Measurements from ENCODE around the gene ARMC8.

Gene ARMC8

DNA sequence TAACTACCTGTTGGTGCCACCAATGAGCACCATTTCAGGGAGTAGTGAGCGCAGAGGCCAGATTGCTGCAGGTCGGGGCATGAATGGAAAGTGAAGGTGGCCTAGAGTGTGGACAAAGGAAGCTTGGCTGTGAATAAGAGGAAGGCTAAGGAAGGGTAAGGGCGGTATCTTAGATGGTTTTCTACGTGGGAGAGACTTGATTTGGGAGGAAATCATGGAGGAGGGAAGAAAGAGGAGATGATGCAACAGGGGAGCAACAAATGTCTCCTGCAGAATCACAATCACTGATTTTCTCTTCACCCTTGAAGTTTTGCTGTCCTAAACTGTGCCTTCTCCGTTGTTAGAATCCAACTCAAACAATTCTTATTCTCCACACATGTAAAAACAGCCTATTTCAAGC is 120.8 kb downstream of the ARMC8 start:
- DNase-seq (ENCODE audit: low read depth in 2 of 2), result no peak

GRCh38 chr3:138308783-138309182 is 121.7 kb downstream of the ARMC8 start:
- no peak for DNase-seq (ENCODE audit: low read depth in 2 of 2)

DNA sequence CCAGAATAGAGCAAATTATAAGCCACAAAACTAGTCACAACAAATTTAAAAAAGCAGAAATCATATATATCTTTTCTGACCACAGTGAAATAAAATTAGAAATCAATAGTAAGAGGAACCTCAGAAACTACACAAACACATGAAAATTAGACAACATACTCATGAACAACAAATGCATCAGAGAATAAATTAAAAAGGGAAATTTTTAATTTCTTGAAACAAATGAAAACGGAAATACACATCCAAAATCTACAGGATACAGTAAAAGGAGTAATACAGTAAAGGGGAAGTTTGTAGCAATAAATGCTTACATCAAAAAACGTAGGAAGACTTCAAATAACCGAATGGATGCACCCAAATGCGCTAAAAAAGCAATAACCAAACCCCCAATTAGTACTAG is 123.4 kb downstream of the ARMC8 start:
- no peak for DNase-seq (ENCODE audit: low read depth in 2 of 2)

GRCh38 chr3:138314751-138315150 is 127.7 kb downstream of the ARMC8 start:
- DNase-seq (ENCODE audit: low read depth in 2 of 2), result no peak

GRCh38 chr3:138317687-138318086 is 130.6 kb downstream of the ARMC8 start:
- DNase-seq (ENCODE audit: low read depth in 2 of 2), result no peak

GRCh38 chr3:138323971-138324370 is 136.9 kb downstream of the ARMC8 start:
- no peak for DNase-seq (ENCODE audit: low read depth in 2 of 2)

- no peak for DNase-seq (ENCODE audit: low read depth in 2 of 2)
These were observed 138.9 kb downstream of the ARMC8 start for GRCh38 chr3:138325990-138326389.

GRCh38 chr3:138326866-138327595 is 139.9 kb downstream of the ARMC8 start:
- no peak for DNase-seq (ENCODE audit: low read depth in 2 of 2)

DNA sequence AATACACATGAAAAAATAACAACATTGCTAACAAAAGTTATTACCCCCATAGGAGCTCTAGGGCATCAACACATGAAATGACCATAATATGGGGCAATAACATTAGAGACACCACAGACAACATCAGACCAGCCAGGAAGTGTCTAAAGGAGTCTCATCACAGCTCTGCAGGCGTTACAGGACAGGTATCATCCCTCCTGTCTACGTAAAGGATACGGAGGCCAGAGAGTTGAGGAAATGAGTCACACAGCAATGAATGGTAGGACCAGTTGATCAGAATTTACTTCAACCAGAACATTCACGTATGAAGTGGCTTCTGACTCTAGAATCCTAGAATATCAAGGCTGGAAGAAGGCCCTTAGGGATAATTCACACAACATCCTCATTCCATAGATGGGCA is 140.7 kb downstream of the ARMC8 start:
- no peak for DNase-seq (ENCODE audit: low read depth in 2 of 2)

- no peak for DNase-seq (ENCODE audit: low read depth in 2 of 2)
These were observed 141.2 kb downstream of the ARMC8 start for GRCh38 chr3:138328341-138328740.

- peak; percentile 76 to 88 for DNase-seq (ENCODE audit: low read depth in 2 of 2)
These were observed 142.3 kb downstream of the ARMC8 start, which contains the start of gene NME9 for GRCh38 chr3:138329127-138329983. Gene NME9, minus strand, starts transcription at chr3:138329851. Its CDS starts 516 bp downstream, at chr3:138329335.

DNA sequence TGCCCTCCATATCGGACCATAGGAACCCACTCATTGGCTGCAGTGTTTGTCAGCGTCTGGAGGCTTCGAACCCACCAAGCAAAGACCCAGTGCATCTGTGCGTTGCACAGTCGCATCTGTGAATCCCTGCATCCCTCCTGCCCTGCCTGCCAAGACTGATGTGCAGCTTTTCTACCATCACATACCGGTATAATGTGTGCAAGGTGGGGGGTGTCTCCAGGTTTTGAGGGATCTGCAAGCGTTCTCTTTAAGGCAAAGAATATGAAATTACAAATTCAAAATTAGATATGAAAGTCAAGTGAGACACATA is 142.8 kb downstream of the ARMC8 start:
- no peak for DNase-seq (ENCODE audit: low read depth in 2 of 2)

- no peak for DNase-seq (ENCODE audit: low read depth in 2 of 2)
These were observed 144.2 kb downstream of the ARMC8 start for GRCh38 chr3:138331143-138331894.

DNA sequence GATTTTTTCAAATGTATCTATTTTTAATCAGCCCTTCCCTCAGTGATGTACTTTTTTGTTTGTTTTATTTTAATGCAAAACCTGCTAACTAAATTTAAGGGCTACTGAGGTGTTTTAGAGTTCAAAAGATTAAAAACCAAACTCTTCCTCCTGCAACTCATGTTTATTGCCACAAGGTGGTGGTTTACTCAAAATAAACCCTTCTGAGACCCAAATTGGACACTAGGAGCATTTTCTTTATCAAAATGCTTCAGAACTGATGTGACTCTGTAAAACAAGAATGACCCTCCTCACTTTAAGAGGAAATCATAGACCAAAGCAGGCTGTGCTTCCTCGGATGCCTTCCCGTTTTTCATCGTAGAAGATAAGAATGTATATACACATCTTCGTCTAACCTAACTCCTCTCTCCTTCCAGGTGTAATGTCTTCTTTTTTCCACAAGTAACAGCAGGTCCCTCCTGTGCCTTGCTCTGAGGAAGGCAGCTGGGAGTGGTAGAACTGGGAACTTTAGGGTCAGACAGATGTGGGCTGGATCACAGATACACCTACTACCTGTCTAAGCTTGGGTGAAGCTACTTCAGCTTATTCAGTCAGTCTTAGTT is 145.5 kb downstream of the ARMC8 start:
- no peak for DNase-seq (ENCODE audit: low read depth in 2 of 2)

GRCh38 chr3:138334608-138335007 is 147.5 kb downstream of the ARMC8 start:
- DNase-seq (ENCODE audit: low read depth in 2 of 2), result no peak

GRCh38 chr3:138336454-138336999 is 149.4 kb downstream of the ARMC8 start:
- DNase-seq (ENCODE audit: low read depth in 2 of 2), result no peak

- no peak for DNase-seq (ENCODE audit: low read depth in 2 of 2)
These were observed 151.1 kb downstream of the ARMC8 start for GRCh38 chr3:138338244-138338643.

DNA sequence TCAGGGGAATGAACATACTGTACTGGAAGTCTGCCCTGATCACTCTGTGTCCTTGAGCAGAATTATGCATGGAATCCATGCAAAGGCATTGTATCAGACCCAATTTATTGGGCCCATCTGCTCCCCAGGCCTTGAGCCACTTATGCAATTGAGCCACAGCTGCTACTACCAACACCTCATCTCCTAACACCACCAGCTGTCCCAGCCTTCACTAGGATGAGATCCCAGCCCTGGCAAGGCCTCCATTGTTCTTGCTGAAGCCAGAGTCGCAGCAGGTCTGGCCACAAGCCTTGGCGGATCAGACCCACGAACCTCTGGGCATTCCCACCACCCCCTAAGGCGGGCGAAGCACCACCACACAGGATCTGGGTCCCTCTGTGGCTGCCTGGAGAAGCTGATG is 151.7 kb downstream of the ARMC8 start:
- DNase-seq (ENCODE audit: low read depth in 2 of 2), result no peak

DNA sequence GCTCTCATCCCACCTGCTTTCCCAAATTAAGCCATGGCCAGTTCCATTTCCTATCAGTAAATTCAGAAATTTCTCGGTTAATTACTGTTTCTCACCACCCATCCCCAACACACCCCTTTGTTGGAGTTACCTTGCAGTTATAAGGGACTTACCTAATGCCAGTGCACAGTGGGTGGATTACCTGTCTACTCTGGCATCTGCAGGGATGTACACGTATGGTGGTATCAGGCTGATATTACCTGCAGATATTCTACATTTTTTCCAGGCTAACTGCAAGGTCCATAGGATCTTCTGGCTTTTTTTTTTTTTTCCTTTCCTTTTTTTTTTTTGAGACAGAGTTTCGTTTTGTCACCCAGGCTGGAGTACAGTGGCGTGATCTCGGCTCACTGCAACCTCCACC is 153.4 kb downstream of the ARMC8 start:
- DNase-seq (ENCODE audit: low read depth in 2 of 2), result no peak

DNA sequence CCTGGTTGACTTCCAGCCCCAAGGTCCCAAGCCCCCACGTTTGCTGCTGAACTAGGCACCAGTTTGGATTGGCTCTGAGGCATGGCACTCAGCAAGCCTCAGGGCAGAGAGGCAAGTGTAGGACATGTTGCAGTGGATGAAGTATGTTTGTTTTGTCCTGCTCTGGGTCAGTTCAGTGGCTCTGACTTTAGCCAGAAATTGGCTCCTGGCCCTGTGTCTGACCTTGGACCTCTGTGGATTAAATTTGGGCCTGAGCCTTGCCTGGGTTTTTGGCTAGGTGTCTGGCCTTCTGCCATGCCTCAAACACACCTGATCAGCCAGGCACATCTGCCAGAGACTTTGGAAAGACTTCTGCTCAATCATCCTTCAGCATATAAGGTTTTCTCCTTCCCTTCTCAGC is 157.7 kb downstream of the ARMC8 start:
- no peak for DNase-seq (ENCODE audit: low read depth in 2 of 2)

All from stimulated activated CD8-positive, alpha-beta memory T cell treated with anti-CD3 and anti-CD28 coated beads, Interleukin-2, amount 100 ng/mL, for 1 hour (primary cell).